Cerebellar cortex (tissue), 1 donor: Measurements from ENCODE around the gene PRCC.

ENCODE experiments used
- DNase-seq: peaks from one replicate; pipeline ENCODE4 v3.0.0-alpha.2; 2015; ENCODE audit warnings: low spot score

Gene PRCC

GRCh38 chr1:156844638-156845037 lies 77.3 kb downstream of the PRCC start:
- DNase-seq = no peak

GRCh38 chr1:156845055-156845952 lies 78.0 kb downstream of the PRCC start:
- DNase-seq = no peak

- DNase-seq = no peak
Observed at GRCh38 chr1:156845953-156846545, 78.7 kb downstream of the PRCC start.

GRCh38 chr1:156846643-156847042 lies 79.3 kb downstream of the PRCC start:
- DNase-seq = no peak

- no peak for DNase-seq
Observed at GRCh38 chr1:156847591-156848460, 80.5 kb downstream of the PRCC start.

- DNase-seq = no peak
Observed at GRCh38 chr1:156848461-156849150, 81.3 kb downstream of the PRCC start.

GRCh38 chr1:156849151-156849496 lies 81.8 kb downstream of the PRCC start:
- DNase-seq = no peak
